Mesothelial cell of epicardium (in vitro differentiated cells): Measurements from ENCODE around the gene NCKAP5. TPM values are rescaled to one million over a fixed set of nuclear protein-coding genes. Genes with fewer than 3 reads are reported as not detected.

Source experiments
- DNase-seq, 2 experiments: peaks; one replicate each; pipeline ENCODE4 v3.0.0; 2021; ENCODE audit warnings: low spot score in 2 of 2; ENCODE audit not compliant: unreplicated experiment in 2 of 2
- H3K27ac Mint-ChIP-seq: 2 replicates; pipeline ENCODE4 v1.8.0; 2021; ENCODE audit warnings: mixed read lengths
- H3K27me3 Mint-ChIP-seq: 2 replicates; pipeline ENCODE4 v1.8.0; 2021; ENCODE audit warnings: low read depth, mixed read lengths
- H3K36me3 Mint-ChIP-seq: 2 replicates; pipeline ENCODE4 v1.8.0; 2021; ENCODE audit warnings: mixed read lengths
- H3K4me1 Mint-ChIP-seq: 2 replicates; pipeline ENCODE4 v1.8.0; 2021; ENCODE audit warnings: mixed read lengths
- H3K4me3 Mint-ChIP-seq: 2 replicates; pipeline ENCODE4 v1.8.0; 2021; ENCODE audit warnings: mild to moderate bottlenecking, moderate library complexity, mixed read lengths
- H3K9me3 Mint-ChIP-seq: 2 replicates; pipeline ENCODE4 v1.8.0; 2021; ENCODE audit warnings: mixed read lengths
- CTCF ChIP-seq: fragments of 200-600 bp; sonication (generic); IDR thresholded peaks from one replicate; pipeline ENCODE4 v1.5.0; 2021; ENCODE audit warnings: antibody characterized with exemption; ENCODE audit not compliant: unreplicated experiment
- total RNA-seq: library from RNA; stranded (reverse); gene quantifications from 3 replicates; pipeline ENCODE4 v1.2.1, GENCODE V29; 2021

Gene NCKAP5
- total RNA-seq, 1 donor from 2014 or later, result 2.1 TPM

- no peak for DNase-seq
- Mint-ChIP-seq H3K4me1 (no peaks in the 10 kb centered on the region), H3K36me3 (no peaks in the 10 kb centered on the region), H3K27me3 (peaks cover 2% of the 10 kb centered on the region), H3K9me3 (no peaks in the 10 kb centered on the region), H3K4me3 (no peak overlapping the region), H3K27ac (no peak overlapping the region)
- no peak for TF ChIP-seq CTCF
Measured at GRCh38 chr2:133090358-133090757, 477.9 kb downstream of the NCKAP5 start.

GRCh38 chr2:133086176-133086575 is 482.1 kb downstream of the NCKAP5 start:
- H3K9me3 Mint-ChIP-seq, result no peaks in the 10 kb centered on the region
- DNase-seq, result no peak
- no peak overlapping the region for H3K27ac Mint-ChIP-seq
- no peak for TF ChIP-seq CTCF
- no peaks in the 10 kb centered on the region for H3K4me1 Mint-ChIP-seq
- H3K4me3 Mint-ChIP-seq, result no peak overlapping the region
- H3K36me3 Mint-ChIP-seq, result no peaks in the 10 kb centered on the region
- peaks cover 2% of the 10 kb centered on the region for H3K27me3 Mint-ChIP-seq

- no peak overlapping the region for H3K4me3 Mint-ChIP-seq
- no peaks in the 10 kb centered on the region for H3K36me3 Mint-ChIP-seq
- peaks cover 2% of the 10 kb centered on the region for H3K27me3 Mint-ChIP-seq
- no peaks in the 10 kb centered on the region for H3K9me3 Mint-ChIP-seq
- no peaks in the 10 kb centered on the region for H3K4me1 Mint-ChIP-seq
- no peak for TF ChIP-seq CTCF
- DNase-seq, result no peak
- H3K27ac Mint-ChIP-seq, result no peak overlapping the region
Measured at GRCh38 chr2:133085646-133086045, 482.6 kb downstream of the NCKAP5 start.

DNA sequence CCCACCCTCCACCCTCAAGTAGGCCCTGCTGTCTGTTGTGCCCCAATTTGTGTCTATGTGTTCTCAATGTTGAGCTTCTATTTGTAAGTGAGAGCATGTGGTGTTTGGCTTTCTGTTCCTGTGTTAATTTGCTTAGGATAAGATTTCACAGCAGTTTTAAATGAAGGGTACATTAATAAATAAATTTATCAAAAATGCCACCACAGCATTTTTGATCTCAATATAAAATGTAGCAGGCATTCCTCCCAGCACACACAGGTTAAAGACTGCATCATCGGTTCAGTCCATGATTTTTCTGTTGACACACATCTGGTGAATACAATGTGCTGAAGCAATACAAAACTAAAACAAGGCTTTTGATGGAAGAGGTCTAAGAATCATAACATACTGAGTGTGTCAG is 486.2 kb downstream of the NCKAP5 start:
- H3K27me3 Mint-ChIP-seq, result no peaks in the 10 kb centered on the region
- H3K27ac Mint-ChIP-seq, result no peak overlapping the region
- DNase-seq, result no peak
- no peaks in the 10 kb centered on the region for H3K9me3 Mint-ChIP-seq
- no peaks in the 10 kb centered on the region for H3K4me1 Mint-ChIP-seq
- no peak overlapping the region for H3K4me3 Mint-ChIP-seq
- no peaks in the 10 kb centered on the region for H3K36me3 Mint-ChIP-seq
- TF ChIP-seq CTCF, result no peak

DNA sequence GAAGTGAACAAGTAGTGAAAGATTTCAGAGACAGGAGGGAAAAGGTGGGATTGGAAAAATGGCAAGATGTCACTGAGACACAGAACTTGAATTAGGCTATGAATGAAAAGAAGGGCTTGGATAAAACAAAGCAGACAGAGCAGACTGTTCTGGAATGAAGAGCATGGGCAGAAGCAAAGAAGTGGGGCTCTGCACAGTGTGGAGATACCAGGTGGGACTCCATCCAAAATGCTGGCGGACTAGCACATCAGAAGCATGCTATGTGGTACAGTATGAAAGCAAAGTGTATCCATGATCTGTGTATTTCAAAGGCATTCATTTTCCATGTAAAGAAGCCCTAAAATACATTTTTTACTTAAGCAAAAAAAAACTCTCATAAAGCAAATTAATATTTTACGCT is 487.4 kb downstream of the NCKAP5 start:
- Mint-ChIP-seq H3K4me3 (no peak overlapping the region), H3K27ac (no peak overlapping the region), H3K36me3 (no peaks in the 10 kb centered on the region), H3K4me1 (no peaks in the 10 kb centered on the region), H3K27me3 (no peaks in the 10 kb centered on the region), H3K9me3 (no peaks in the 10 kb centered on the region)
- TF ChIP-seq CTCF, result no peak
- no peak for DNase-seq
